DND-41 (cell line): Measurements from ENCODE around the gene COL26A1.
"Not testable (repeated sequence)": the region's sequence is repeated elsewhere in the genome, so short reads cannot be mapped to it uniquely, and the experiment has no call there.

ENCODE experiments used
- CTCF ChIP-seq: IDR thresholded peaks from 2 replicates; pipeline ENCODE4 v1.5.1; 2012; ENCODE audit warnings: borderline replicate concordance, low read length, moderate library complexity, mild to moderate bottlenecking; ENCODE audit not compliant: poor library complexity, severe bottlenecking; ENCODE audit errors: extremely low read depth
- EZH2 ChIP-seq: IDR thresholded peaks from 3 replicates; pipeline ENCODE4 v1.6.1; 2012; ENCODE audit warnings: borderline replicate concordance, low read depth, mild to moderate bottlenecking, moderate library complexity, low read length, inconsistent platforms; ENCODE audit not compliant: severe bottlenecking

- not testable (repeated sequence) for TF ChIP-seq CTCF, EZH2
Measured at GRCh38 chr7:101434155-101434554, 71.5 kb downstream of the COL26A1 start.
